Lower leg skin (tissue), 3 donors: ENCODE measurements around the gene ATF7.

Experiments
- CTCF ChIP-seq, 3 donors: fragments of 450-650 bp; IDR thresholded peaks; one replicate each; pipeline ENCODE4 v1.5.1; 2016; ENCODE audit warnings: antibody characterized with exemption in 3 of 3, mild to moderate bottlenecking in 3 of 3, moderate library complexity in 2 of 3
- POLR2A ChIP-seq, 2 donors: fragments of 450-650 bp; IDR thresholded peaks; one replicate each; pipeline ENCODE4 v1.6.1; 2016 to 2017; ENCODE audit warnings: antibody characterized with exemption in 2 of 2, mild to moderate bottlenecking in 1 of 2, moderate library complexity in 1 of 2

- TF ChIP-seq CTCF (IDR thresholded peaks at IDR 0.05) = no peak
- peak in 1 of 2 donors; percentile 6 for TF ChIP-seq POLR2A (IDR thresholded peaks at IDR 0.05)
Measured at GRCh38 chr12:53623548-53624385, 2.4 kb downstream of the ATF7 start.
